Ectodermal cell (in vitro differentiated cells): ENCODE measurements around the gene TRAPPC5. TPM values are rescaled to one million over a fixed set of nuclear protein-coding genes. Genes with fewer than 3 reads are reported as not detected.
A peak's percentile ranks its signal among the peaks of the same experiment; 100 is the strongest.

ENCODE experiments used
- H3K27ac ChIP-seq: 2 replicates; pipeline ENCODE4 v1.7.0; 2013; ENCODE audit warnings: mild to moderate bottlenecking, low read depth, low read length; ENCODE audit not compliant: insufficient read depth, poor library complexity, severe bottlenecking
- H3K27me3 ChIP-seq: 2 replicates; pipeline ENCODE4 v1.7.0; 2013; ENCODE audit warnings: mild to moderate bottlenecking, low read length; ENCODE audit not compliant: insufficient read depth, control insufficient read depth, poor library complexity, severe bottlenecking
- H3K36me3 ChIP-seq: one replicate; pipeline ENCODE4 v1.7.0; 2013; ENCODE audit warnings: low read length; ENCODE audit not compliant: control insufficient read depth, insufficient read depth
- H3K4me1 ChIP-seq: one replicate; pipeline ENCODE4 v1.7.0; 2013; ENCODE audit warnings: low read length; ENCODE audit not compliant: control insufficient read depth, insufficient read depth
- H3K4me3 ChIP-seq: 2 replicates; pipeline ENCODE4 v1.7.0; 2013; ENCODE audit warnings: low read depth, low read length, control low read depth; ENCODE audit not compliant: insufficient read depth
- H3K9me3 ChIP-seq: 2 replicates; pipeline ENCODE4 v1.7.0; 2013; ENCODE audit warnings: mild to moderate bottlenecking, low read length, moderate library complexity; ENCODE audit not compliant: control insufficient read depth
- WGBS, 2 experiments: methylation state at CpG; one replicate each; pipeline ENCODE4 v1.1.7; 2013; ENCODE audit warnings: missing lambda C conversion rate in 2 of 2; 5-methylcytosine and 5-hydroxymethylcytosine counted together
- polyA plus RNA-seq, 4 experiments: library from polyadenylated mRNA; stranded (reverse); fragments of 50-300 nt; gene quantifications; one replicate each; pipeline ENCODE4 v1.2.3, GENCODE V29; 2013

Gene TRAPPC5
- 75.6 TPM for polyA plus RNA-seq (2013, experiment 1 of 4)
- polyA plus RNA-seq (2013, experiment 2 of 4) = 77.0 TPM
- polyA plus RNA-seq (2013, experiment 3 of 4) = 45.4 TPM
- 45.6 TPM for polyA plus RNA-seq (2013, experiment 4 of 4)

DNA sequence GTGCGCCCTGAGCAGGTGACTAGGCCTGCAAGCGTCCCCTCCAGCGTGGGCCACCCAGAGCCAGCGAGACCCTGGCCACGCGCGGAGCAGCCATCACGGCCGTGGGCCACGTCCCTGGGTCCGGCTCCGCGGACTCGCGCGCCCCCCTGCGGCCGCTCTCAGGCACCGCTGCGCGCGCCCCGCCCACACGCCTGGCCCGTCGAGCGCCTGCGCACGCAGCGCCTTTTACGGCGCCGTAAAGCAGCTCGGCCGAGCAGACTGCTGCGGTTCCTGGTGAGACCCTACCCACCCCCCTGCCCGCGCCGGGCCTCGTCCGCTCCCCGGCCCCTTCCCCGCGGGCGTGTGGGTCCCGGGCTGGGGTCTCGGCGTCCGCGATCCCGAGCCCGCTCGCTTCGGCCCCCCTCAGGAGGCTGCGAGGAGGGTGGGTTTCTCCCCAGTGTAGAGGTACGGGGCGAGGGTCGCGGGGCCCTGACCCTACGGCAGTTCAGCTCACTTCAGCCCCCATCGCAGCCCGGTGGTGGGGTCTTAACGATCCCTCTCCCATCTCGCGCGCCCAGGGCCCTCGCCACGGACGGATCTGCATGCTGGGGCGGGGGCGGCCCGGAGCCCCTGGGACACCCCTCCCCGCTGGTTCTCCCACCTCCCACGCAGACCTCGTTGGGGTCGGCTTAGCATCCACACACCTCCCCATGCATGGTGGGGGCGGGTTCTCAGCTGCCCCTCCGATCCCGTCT lies at the start of gene TRAPPC5:
TRAPPC5 (plus strand) TSS at position 228 of the 734 bp plus-strand sequence. CDS start 1,421 bp downstream, outside the sequence.
- no peak within 1 kb of the TSS for H3K27ac ChIP-seq
- peaks cover 3% of the 10 kb centered on the region for H3K4me1 ChIP-seq
- no peaks in the 10 kb centered on the region for H3K9me3 ChIP-seq
- H3K36me3 ChIP-seq = peaks cover 22% of the 10 kb centered on the region
- H3K27me3 ChIP-seq = peaks cover 36% of the 10 kb centered on the region
- H3K4me3 ChIP-seq = peak within 1 kb of the TSS; percentile 98
- 0% methylated on average over 79 of the region's 79 CpGs for WGBS, 2 experiments

- no peaks in the 10 kb centered on the region for H3K9me3 ChIP-seq
- 95% methylated on average over 12 of the region's 12 CpGs for WGBS, 2 experiments
- H3K27me3 ChIP-seq = peaks cover 21% of the 10 kb centered on the region
- no peak overlapping the region for H3K4me3 ChIP-seq
- H3K36me3 ChIP-seq = no peaks in the 10 kb centered on the region
- no peak overlapping the region for H3K27ac ChIP-seq
- peaks cover 13% of the 10 kb centered on the region for H3K4me1 ChIP-seq
Observed at GRCh38 chr19:7631577-7631976, 49.1 kb upstream of the TRAPPC5 start.

DNA sequence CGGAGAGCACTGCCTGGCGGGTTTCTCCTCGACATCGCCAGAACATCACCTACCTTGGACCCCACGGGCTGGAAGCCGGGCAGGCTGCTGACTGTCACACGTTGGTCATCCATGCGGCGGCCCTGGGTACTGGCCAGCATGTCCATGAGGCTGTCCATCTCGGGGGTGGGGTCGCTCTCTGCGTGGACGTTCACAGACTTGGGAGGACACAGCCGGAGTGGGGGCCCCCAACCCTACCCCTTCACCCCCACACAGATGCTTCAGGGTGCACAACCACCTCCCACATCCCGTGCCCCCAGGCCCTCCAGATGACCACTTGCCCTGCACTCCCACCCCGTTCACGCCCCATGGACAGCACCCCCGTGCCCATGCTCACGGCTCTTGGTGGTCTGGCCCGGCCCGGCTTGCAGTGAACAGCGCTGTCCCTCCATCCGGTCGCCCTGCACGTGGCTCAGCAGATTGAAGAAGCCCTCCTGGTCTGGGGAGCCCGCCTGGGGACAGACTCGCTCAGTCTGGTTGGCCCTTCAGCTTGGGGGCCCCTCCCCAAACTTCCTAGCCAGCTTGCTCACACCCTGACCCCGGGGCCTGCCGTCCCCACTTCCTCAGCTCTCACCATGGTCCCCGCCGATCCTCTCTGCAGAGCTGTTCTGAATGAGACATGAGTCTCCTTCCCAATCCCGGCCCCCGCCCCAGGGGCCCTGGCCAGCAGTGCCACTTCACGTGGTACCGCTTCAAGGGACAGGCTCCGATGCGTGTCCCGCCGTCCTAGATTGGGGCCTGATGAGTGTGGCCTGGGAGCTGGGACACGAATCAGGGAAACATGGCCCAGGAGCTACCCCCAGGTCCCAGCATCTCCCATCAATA lies 48.1 kb upstream of the TRAPPC5 start:
- H3K36me3 ChIP-seq = no peaks in the 10 kb centered on the region
- 94 to 95% methylated on average over 40 of the region's 40 CpGs for whole genome bisulfite sequencing, 2 experiments
- H3K4me1 ChIP-seq = peaks cover 13% of the 10 kb centered on the region
- H3K4me3 ChIP-seq = no peak overlapping the region
- no peak overlapping the region for H3K27ac ChIP-seq
- no peaks in the 10 kb centered on the region for H3K9me3 ChIP-seq
- peaks cover 25% of the 10 kb centered on the region for H3K27me3 ChIP-seq

DNA sequence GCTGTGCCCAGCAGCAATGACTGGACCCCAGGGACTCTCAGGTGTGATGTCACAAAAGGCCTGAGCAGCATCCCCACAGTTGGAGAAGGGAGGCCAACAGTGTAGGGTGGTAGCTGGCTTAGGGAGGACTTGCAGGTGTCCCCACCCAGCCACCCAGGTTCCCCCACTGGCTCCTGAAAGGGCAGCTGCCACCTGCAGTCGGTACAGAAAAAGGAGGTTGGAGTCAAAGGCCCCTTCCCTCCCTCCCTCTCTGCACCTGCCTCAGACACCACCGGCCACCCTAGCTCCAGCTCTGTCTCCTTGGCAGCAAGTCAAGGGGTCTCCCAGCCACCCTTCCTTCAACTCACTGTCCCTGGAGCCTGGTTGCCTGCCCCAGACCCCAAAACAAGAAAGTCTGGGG lies 46.9 kb upstream of the TRAPPC5 start, which contains the start of gene PCP2:
PCP2 (minus strand) TSS at position 22 of the 400 bp plus-strand sequence. CDS start 262 bp downstream, outside the sequence.
- 57 to 78% methylated on average over 2 of the region's 2 CpGs for WGBS, 2 experiments
- Histone ChIP-seq H3K27me3 (peaks cover 25% of the 10 kb centered on the region), H3K4me3 (no peak within 1 kb of the TSS), H3K9me3 (no peaks in the 10 kb centered on the region), H3K36me3 (no peaks in the 10 kb centered on the region), H3K4me1 (peaks cover 8% of the 10 kb centered on the region), H3K27ac (no peak within 1 kb of the TSS)

- Histone ChIP-seq H3K27me3 (peaks cover 25% of the 10 kb centered on the region), H3K27ac (no peak overlapping the region), H3K4me1 (peaks cover 4% of the 10 kb centered on the region), H3K9me3 (no peaks in the 10 kb centered on the region), H3K4me3 (no peak overlapping the region), H3K36me3 (no peaks in the 10 kb centered on the region)
- 67 to 73% methylated on average over 4 to 6 of the region's 6 CpGs for WGBS, 2 experiments
Observed at GRCh38 chr19:7635670-7636069, 45.0 kb upstream of the TRAPPC5 start.

DNA sequence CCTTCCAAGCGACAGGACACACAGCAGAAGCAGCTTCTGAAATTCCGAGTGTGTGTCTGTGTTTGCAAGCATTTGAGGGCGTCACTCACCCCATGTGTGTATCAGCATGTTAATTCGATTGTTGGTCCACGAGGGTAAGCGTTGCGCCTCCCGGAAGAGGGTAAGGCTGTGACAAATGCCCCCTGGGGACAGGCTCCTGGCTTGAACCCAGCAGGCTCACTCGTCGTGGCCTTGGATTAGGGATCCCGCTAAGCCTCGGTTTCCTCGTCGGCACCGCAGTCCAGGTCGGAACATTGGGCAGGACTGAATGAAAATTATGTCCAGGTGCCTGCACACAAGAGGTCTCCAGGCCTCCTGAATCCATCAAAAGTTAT lies 44.3 kb upstream of the TRAPPC5 start:
- Histone ChIP-seq H3K4me1 (no peaks in the 10 kb centered on the region), H3K27me3 (peaks cover 25% of the 10 kb centered on the region), H3K27ac (no peak overlapping the region), H3K4me3 (peak overlapping the region; percentile 58), H3K36me3 (no peaks in the 10 kb centered on the region), H3K9me3 (no peaks in the 10 kb centered on the region)
- 76% methylated on average over 16 of the region's 16 CpGs for WGBS, 2 experiments

DNA sequence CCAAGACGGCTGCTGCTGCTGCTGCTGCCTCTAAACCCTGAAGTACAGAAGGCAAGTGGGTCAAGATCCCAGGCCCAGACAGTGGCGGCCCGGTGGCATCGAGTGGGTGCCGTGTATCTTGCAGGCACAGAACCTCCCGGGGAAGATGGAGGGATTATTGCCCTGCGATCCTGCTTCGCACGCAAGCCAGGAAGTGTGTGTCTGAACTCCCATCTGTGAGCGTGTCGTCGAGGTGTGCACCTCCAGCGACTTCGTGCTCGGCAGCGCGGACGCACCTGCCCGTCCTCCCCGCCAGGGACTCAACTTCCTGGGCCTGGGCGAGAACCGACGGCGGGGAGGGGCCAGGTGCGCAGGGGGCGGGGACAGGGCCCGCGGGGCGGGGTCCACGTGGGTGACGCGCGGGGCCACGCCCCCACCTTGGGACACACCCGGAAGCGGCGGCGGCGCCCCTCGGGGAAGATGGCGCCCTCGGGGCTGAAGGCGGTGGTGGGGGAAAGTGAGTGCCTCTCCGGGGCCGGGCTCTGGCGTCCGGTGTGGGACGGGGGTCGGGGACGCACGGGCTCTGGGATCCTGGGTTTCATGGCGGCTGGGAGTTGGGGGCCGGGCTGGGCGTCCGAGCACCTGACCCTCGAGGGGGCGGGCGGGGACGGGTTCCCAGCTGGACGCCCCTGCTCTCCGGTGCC lies 43.8 kb upstream of the TRAPPC5 start, which contains the start of gene STXBP2:
STXBP2 (plus strand) TSS at position 420 of the 683 bp plus-strand sequence; CDS start at position 460, 40 bp downstream.
- no peaks in the 10 kb centered on the region for H3K36me3 ChIP-seq
- no peaks in the 10 kb centered on the region for H3K4me1 ChIP-seq
- WGBS, 2 experiments = 10% methylated on average over 61 of the region's 61 CpGs
- H3K27me3 ChIP-seq = peaks cover 25% of the 10 kb centered on the region
- no peak within 1 kb of the TSS for H3K27ac ChIP-seq
- H3K9me3 ChIP-seq = no peaks in the 10 kb centered on the region
- peak within 1 kb of the TSS; percentile 58 for H3K4me3 ChIP-seq

DNA sequence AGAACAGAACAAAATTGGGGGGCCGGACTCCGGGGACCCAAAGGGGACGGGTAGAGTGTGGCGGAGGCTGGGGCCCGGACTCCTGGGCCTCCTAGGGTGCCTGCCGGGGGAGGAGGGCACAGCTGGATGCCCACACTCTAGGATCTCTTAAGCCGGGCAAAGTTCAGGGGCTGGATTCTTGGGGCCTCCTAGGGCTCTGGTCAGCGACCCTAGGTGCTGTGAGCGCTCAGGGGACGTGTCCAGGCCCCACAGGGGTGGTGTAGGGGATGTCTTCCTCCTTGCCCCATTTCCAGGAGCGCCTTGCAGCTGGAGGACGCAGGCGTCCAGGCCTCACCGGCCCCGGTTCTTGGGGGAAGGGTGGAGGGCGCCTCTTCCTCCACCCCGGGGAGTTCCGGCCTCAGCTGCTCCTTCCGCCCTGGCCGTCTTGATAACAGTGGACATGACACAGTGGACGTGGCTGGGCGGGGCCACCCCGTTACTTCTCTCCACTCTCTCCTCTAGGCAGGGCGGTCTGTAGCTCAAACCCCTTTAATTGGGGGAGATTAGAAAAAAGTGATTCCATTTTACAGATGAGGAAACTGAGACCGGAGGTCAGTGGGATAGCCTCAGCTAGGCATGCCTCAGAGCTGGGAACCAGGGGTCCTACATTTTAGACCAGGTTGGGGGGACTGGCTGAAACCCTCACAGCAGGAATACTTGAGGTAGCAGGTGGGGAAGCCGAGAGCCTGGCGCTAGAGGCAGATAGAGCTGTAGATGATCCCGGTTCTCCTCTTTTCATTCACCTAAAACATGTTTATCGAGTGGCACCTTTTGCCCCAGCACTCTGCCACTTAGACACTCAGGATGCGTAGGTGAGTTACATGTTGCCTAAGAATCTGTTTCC lies 43.0 kb upstream of the TRAPPC5 start:
- 46 to 48% methylated on average over 30 of the region's 30 CpGs for WGBS, 2 experiments
- Histone ChIP-seq H3K36me3 (no peaks in the 10 kb centered on the region), H3K27ac (no peak overlapping the region), H3K9me3 (no peaks in the 10 kb centered on the region), H3K4me3 (peak overlapping the region; percentile 58), H3K4me1 (no peaks in the 10 kb centered on the region), H3K27me3 (peaks cover 25% of the 10 kb centered on the region)

GRCh38 chr19:7638802-7639465 lies 41.7 kb upstream of the TRAPPC5 start:
- H3K4me1 ChIP-seq = no peaks in the 10 kb centered on the region
- no peak overlapping the region for H3K4me3 ChIP-seq
- 91 to 92% methylated on average over 12 of the region's 12 CpGs for WGBS, 2 experiments
- H3K27ac ChIP-seq = no peak overlapping the region
- H3K27me3 ChIP-seq = peaks cover 25% of the 10 kb centered on the region
- no peaks in the 10 kb centered on the region for H3K36me3 ChIP-seq
- no peaks in the 10 kb centered on the region for H3K9me3 ChIP-seq
